ENCODE data around the gene BBS9. TPM values are rescaled to one million over a fixed set of nuclear protein-coding genes. Genes with fewer than 3 reads are reported as not detected.

BBS9 gene
- total and polyA plus RNA-seq, 12 donors: 4.1 to 44.0 (median 10.0) TPM

DNA sequence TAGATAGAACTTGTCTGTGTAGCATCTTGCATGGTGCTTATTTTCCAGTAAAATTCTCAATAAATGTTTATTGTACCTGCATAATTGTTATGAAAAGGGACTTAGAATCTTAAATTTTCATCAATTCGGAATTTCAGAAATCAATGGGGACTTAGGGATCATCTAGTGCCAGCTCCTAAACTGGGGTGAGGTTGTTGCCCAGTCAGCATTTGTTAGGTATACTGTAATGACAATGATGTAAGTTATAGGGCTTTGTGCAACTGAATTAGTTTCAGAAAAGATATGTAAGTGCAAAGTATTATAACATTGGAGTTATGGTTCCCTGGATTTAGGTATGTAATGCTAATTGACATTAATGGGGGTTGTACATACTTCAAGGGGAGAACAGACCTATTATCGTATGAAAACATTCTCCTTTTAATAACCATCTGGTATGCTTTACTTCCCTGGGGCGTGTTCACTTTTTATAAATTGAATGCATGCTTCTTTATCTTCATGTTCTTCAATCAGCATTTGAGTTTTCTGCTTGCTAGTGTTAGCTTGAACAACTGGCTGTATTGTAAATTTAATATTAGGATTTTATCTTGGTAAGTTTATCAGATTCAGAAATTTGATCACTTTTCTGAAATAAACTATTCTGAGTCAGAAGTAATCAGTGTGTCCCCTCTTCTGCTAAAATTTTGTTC is 270.3 kb downstream of the BBS9 start:
- ATAC-seq (no peak), DNase-seq (no peak)
- no peaks in the 10 kb centered on the region for H3K4me1 ChIP-seq
- intact Hi-C loops (cut with DNase I): no loop called here
- no peak overlapping the region for H3K4me3 ChIP-seq
- TF ChIP-seq CTCF (IDR thresholded peaks at IDR 0.05): no peak
- H3K36me3 ChIP-seq: peaks cover 0 to 17% (median 0%) of the 10 kb centered on the region in 9 donors
- no peaks in the 10 kb centered on the region for H3K27me3 ChIP-seq
- 86 to 90% methylated on average over 3 of the region's 3 CpGs for WGBS, 2 donors
- no peak overlapping the region for H3K27ac ChIP-seq
- H3K9me3 ChIP-seq: peaks cover 0 to 19% (median 0%) of the 10 kb centered on the region in 11 donors

GRCh38 chr7:33400214-33400538 is 270.8 kb downstream of the BBS9 start:
- Histone ChIP-seq H3K4me1 (no peaks in the 10 kb centered on the region), H3K9me3 (peaks cover 0 to 19% (median 0%) of the 10 kb centered on the region in 11 donors), H3K27ac (no peak overlapping the region), H3K36me3 (peaks cover 0 to 17% (median 0%) of the 10 kb centered on the region in 9 donors), H3K27me3 (no peaks in the 10 kb centered on the region), H3K4me3 (no peak overlapping the region)
- DNase-seq: no peak
- TF ChIP-seq CTCF (IDR thresholded peaks at IDR 0.05): no peak
- WGBS, 2 donors: 62 to 83% methylated on average over 1 of the region's 1 CpG
- intact Hi-C loops (cut with DNase I): no loop called here
- no peak for ATAC-seq

GRCh38 chr7:33410266-33410665 is 280.9 kb downstream of the BBS9 start:
- peaks cover 0 to 10% (median 0%) of the 10 kb centered on the region in 9 donors for H3K4me1 ChIP-seq
- H3K4me3 ChIP-seq: no peak overlapping the region
- intact Hi-C loops (cut with DNase I): no loop called here
- no peak for ATAC-seq
- no peak for TF ChIP-seq CTCF (IDR thresholded peaks at IDR 0.05)
- 74 to 76% methylated on average over 1 of the region's 1 CpG for WGBS, 2 donors
- DNase-seq: no peak
- H3K27ac ChIP-seq: no peak overlapping the region
- H3K9me3 ChIP-seq: peaks cover 0 to 38% (median 8%) of the 10 kb centered on the region in 11 donors
- H3K27me3 ChIP-seq: no peaks in the 10 kb centered on the region
- no peaks in the 10 kb centered on the region for H3K36me3 ChIP-seq

DNA sequence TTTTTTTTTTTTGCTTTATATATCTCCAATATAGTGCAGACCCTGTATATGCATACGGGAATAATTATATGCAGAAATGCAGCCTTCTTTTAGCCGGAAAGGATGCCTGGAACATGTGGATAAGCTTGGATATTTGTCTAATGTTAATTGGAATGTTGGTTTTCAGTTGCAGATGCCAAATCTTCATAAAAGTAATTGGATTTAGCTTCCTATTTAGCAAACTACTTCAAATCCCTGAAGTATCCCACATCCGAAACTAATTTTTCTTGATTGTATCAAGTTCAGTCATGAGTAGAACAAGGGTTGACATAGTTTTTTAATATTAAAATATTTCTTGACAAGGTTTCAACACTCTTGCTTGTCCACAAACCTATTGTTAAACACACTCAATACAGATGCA is 281.7 kb downstream of the BBS9 start:
- ATAC-seq (no peak), DNase-seq (no peak)
- Histone ChIP-seq H3K4me1 (peaks cover 0 to 10% (median 0%) of the 10 kb centered on the region in 9 donors), H3K36me3 (no peaks in the 10 kb centered on the region), H3K4me3 (no peak overlapping the region), H3K9me3 (peaks cover 0 to 32% (median 8%) of the 10 kb centered on the region in 11 donors), H3K27ac (no peak overlapping the region), H3K27me3 (no peaks in the 10 kb centered on the region)
- intact Hi-C loops (cut with DNase I): no loop called here
- WGBS, 2 donors: 70 to 73% methylated on average over 3 of the region's 3 CpGs
- TF ChIP-seq CTCF (IDR thresholded peaks at IDR 0.05): no peak

Measured in heart right ventricle (tissue), 16 donors.